ENCODE data around the gene ZFAND4.

- TF ChIP-seq, protein P1, sequence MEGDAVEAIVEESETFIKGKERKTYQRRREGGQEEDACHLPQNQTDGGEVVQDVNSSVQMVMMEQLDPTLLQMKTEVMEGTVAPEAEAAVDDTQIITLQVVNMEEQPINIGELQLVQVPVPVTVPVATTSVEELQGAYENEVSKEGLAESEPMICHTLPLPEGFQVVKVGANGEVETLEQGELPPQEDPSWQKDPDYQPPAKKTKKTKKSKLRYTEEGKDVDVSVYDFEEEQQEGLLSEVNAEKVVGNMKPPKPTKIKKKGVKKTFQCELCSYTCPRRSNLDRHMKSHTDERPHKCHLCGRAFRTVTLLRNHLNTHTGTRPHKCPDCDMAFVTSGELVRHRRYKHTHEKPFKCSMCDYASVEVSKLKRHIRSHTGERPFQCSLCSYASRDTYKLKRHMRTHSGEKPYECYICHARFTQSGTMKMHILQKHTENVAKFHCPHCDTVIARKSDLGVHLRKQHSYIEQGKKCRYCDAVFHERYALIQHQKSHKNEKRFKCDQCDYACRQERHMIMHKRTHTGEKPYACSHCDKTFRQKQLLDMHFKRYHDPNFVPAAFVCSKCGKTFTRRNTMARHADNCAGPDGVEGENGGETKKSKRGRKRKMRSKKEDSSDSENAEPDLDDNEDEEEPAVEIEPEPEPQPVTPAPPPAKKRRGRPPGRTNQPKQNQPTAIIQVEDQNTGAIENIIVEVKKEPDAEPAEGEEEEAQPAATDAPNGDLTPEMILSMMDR (IDR thresholded peaks at IDR 0.05), result no peak
- TF ChIP-seq POLR2AphosphoS5 (IDR thresholded peaks at IDR 0.05; ENCODE audit: insufficient read depth in 1 of 2, low read depth in 1 of 2), result no peak
Observed at GRCh38 chr10:45566415-45566814, 106.2 kb downstream of the ZFAND4 start.

Measured in vagina (tissue), 2 donors.